Gastroesophageal sphincter (tissue), 4 donors: ENCODE measurements around the gene CBR4. TPM values are rescaled to one million over a fixed set of nuclear protein-coding genes. Genes with fewer than 3 reads are reported as not detected.

Source experiments
- ATAC-seq: fragments of 150-250 bp; one replicate; pipeline ENCODE4 v1.9.1; 2016; ENCODE audit warnings: mild to moderate bottlenecking, moderate library complexity
- H3K27ac ChIP-seq, 4 donors: fragments of 200-600 bp; sonication (generic) in 3 of 4; 1 replicate in 3 of 4; 2 replicates in 1 of 4; pipeline ENCODE4 v1.5.1; 2016 to 2019
- H3K27me3 ChIP-seq: fragments of 200-600 bp; sonication (generic); one replicate; pipeline ENCODE4 v1.5.1; 2019
- H3K36me3 ChIP-seq, 2 donors: fragments of 200-600 bp; sonication (generic); one replicate each; pipeline ENCODE4 v1.5.1; 2019; ENCODE audit warnings: control low read depth in 1 of 2
- H3K4me1 ChIP-seq, 3 donors: fragments of 200-600 bp; sonication (generic); 1 replicate in 2 of 3; 2 replicates in 1 of 3; pipeline ENCODE4 v1.5.1; 2016 to 2019; ENCODE audit warnings: control low read depth in 2 of 3
- H3K4me3 ChIP-seq, 2 donors: fragments of 200-600 bp; sonication (generic); one replicate each; pipeline ENCODE4 v1.5.1; 2019; ENCODE audit warnings: mild to moderate bottlenecking in 1 of 2, moderate library complexity in 1 of 2
- H3K9me3 ChIP-seq, 3 donors: fragments of 200-600 bp; sonication (generic); one replicate each; pipeline ENCODE4 v1.5.1; 2017 to 2019; ENCODE audit warnings: control low read depth in 2 of 3
- CTCF ChIP-seq, 4 experiments: fragments of 200-600 bp in 2 of 4; fragments of 450-650 bp in 2 of 4; sonication (generic) in 1 of 4; IDR thresholded peaks; one replicate each; pipeline ENCODE4 v1.5.1; 2017 to 2019; ENCODE audit warnings: antibody characterized with exemption in 4 of 4, mild to moderate bottlenecking in 2 of 4, moderate library complexity in 2 of 4
- EP300 ChIP-seq: sonication (generic); formaldehyde crosslinking; IDR thresholded peaks from one replicate; pipeline ENCODE4 v1.6.1; 2017; ENCODE audit warnings: antibody characterized with exemption, mild to moderate bottlenecking
- POLR2A ChIP-seq, 2 donors: fragments of 450-650 bp; IDR thresholded peaks; one replicate each; pipeline ENCODE4 v1.6.1; 2017; ENCODE audit warnings: antibody characterized with exemption in 2 of 2, mild to moderate bottlenecking in 2 of 2, moderate library complexity in 1 of 2
- POLR2AphosphoS5 ChIP-seq: sonication (generic); formaldehyde crosslinking; IDR thresholded peaks from one replicate; pipeline ENCODE4 v1.6.1; 2017; ENCODE audit warnings: antibody characterized with exemption
- WGBS, 2 donors: methylation state at CpG; one replicate each; pipeline ENCODE4 v1.1.5; 2018; ENCODE audit warnings: low coverage in 1 of 2; 5-methylcytosine and 5-hydroxymethylcytosine counted together
- total RNA-seq, 4 donors: library from RNA; depleted of rRNA; stranded (reverse); fragments of >200 nt; gene quantifications; one replicate each; pipeline ENCODE4 v1.1.0, GENCODE V29; 2016

CBR4 gene
- total RNA-seq, 4 donors from 2014 or later = 13.6 to 19.1 (median 14.4) TPM

GRCh38 chr4:169029947-169030346, 19.9 kb upstream of the CBR4 start:
- 60 to 82% methylated on average over 4 of the region's 4 CpGs for WGBS, 2 donors

GRCh38 chr4:169027663-169028062, 17.6 kb upstream of the CBR4 start:
- WGBS, 2 donors = 86 to 95% methylated on average over 2 to 3 of the region's 3 CpGs
- TF ChIP-seq EP300 (no peak), POLR2A (IDR thresholded peaks at IDR 0.05) (no peak), CTCF (IDR thresholded peaks at IDR 0.05) (no peak), POLR2AphosphoS5 (no peak)

More at GRCh38 chr4:169029947-169030346, 19.9 kb upstream of the CBR4 start:
- H3K36me3 ChIP-seq = no peaks in the 10 kb centered on the region
- H3K9me3 ChIP-seq = no peaks in the 10 kb centered on the region
- H3K27ac ChIP-seq = no peak overlapping the region
- no peaks in the 10 kb centered on the region for H3K4me1 ChIP-seq
- no peak for TF ChIP-seq POLR2A (IDR thresholded peaks at IDR 0.05)
- TF ChIP-seq POLR2AphosphoS5 = no peak
- TF ChIP-seq CTCF (IDR thresholded peaks at IDR 0.05) = no peak
- no peak for TF ChIP-seq EP300
- H3K4me3 ChIP-seq = no peak overlapping the region
- no peaks in the 10 kb centered on the region for H3K27me3 ChIP-seq
- ATAC-seq = no peak

GRCh38 chr4:169025184-169025583, 15.1 kb upstream of the CBR4 start:
- no peak overlapping the region for H3K4me3 ChIP-seq
- H3K4me1 ChIP-seq = no peaks in the 10 kb centered on the region
- 75 to 100% methylated on average over 1 of the region's 1 CpG for whole genome bisulfite sequencing, 2 donors
- no peaks in the 10 kb centered on the region for H3K27me3 ChIP-seq
- ATAC-seq = no peak
- no peaks in the 10 kb centered on the region for H3K9me3 ChIP-seq
- no peaks in the 10 kb centered on the region for H3K36me3 ChIP-seq
- H3K27ac ChIP-seq = no peak overlapping the region
- no peak for TF ChIP-seq CTCF (IDR thresholded peaks at IDR 0.05)
- no peak for TF ChIP-seq EP300
- TF ChIP-seq POLR2A (IDR thresholded peaks at IDR 0.05) = no peak
- no peak for TF ChIP-seq POLR2AphosphoS5

More at GRCh38 chr4:169027663-169028062, 17.6 kb upstream of the CBR4 start:
- no peaks in the 10 kb centered on the region for H3K36me3 ChIP-seq
- no peaks in the 10 kb centered on the region for H3K27me3 ChIP-seq
- H3K9me3 ChIP-seq = no peaks in the 10 kb centered on the region
- no peak for ATAC-seq
- no peaks in the 10 kb centered on the region for H3K4me1 ChIP-seq
- H3K4me3 ChIP-seq = no peak overlapping the region
- H3K27ac ChIP-seq = no peak overlapping the region

GRCh38 chr4:169024762-169025161, 14.7 kb upstream of the CBR4 start:
- no peak overlapping the region for H3K4me3 ChIP-seq
- no peak overlapping the region for H3K27ac ChIP-seq
- ATAC-seq = no peak
- no peak for TF ChIP-seq POLR2A (IDR thresholded peaks at IDR 0.05)
- no peak for TF ChIP-seq EP300
- peak in 3 of 4 experiments; percentile 38 to 61 (median 41) for TF ChIP-seq CTCF (IDR thresholded peaks at IDR 0.05)
- WGBS, 2 donors = 0 to 6% methylated on average over 1 to 2 of the region's 2 CpGs
- H3K4me1 ChIP-seq = no peaks in the 10 kb centered on the region
- no peaks in the 10 kb centered on the region for H3K9me3 ChIP-seq
- H3K36me3 ChIP-seq = no peaks in the 10 kb centered on the region
- H3K27me3 ChIP-seq = no peaks in the 10 kb centered on the region

GRCh38 chr4:169018406-169018805, 8.4 kb upstream of the CBR4 start:
- TF ChIP-seq EP300 = no peak
- TF ChIP-seq CTCF (IDR thresholded peaks at IDR 0.05) = no peak
- no peak for TF ChIP-seq POLR2AphosphoS5
- no peak for TF ChIP-seq POLR2A (IDR thresholded peaks at IDR 0.05)
- WGBS, 2 donors = 78 to 87% methylated on average over 1 of the region's 1 CpG
- no peaks in the 10 kb centered on the region for H3K27me3 ChIP-seq
- H3K27ac ChIP-seq = no peak overlapping the region
- no peaks in the 10 kb centered on the region for H3K9me3 ChIP-seq
- H3K36me3 ChIP-seq = no peaks in the 10 kb centered on the region
- no peak overlapping the region for H3K4me3 ChIP-seq
- H3K4me1 ChIP-seq = peaks cover 0 to 14% (median 0%) of the 10 kb centered on the region in 3 donors
- ATAC-seq = no peak
